ENCODE data around the gene MED6.

Gene MED6, protein sequence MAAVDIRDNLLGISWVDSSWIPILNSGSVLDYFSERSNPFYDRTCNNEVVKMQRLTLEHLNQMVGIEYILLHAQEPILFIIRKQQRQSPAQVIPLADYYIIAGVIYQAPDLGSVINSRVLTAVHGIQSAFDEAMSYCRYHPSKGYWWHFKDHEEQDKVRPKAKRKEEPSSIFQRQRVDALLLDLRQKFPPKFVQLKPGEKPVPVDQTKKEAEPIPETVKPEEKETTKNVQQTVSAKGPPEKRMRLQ

DNA sequence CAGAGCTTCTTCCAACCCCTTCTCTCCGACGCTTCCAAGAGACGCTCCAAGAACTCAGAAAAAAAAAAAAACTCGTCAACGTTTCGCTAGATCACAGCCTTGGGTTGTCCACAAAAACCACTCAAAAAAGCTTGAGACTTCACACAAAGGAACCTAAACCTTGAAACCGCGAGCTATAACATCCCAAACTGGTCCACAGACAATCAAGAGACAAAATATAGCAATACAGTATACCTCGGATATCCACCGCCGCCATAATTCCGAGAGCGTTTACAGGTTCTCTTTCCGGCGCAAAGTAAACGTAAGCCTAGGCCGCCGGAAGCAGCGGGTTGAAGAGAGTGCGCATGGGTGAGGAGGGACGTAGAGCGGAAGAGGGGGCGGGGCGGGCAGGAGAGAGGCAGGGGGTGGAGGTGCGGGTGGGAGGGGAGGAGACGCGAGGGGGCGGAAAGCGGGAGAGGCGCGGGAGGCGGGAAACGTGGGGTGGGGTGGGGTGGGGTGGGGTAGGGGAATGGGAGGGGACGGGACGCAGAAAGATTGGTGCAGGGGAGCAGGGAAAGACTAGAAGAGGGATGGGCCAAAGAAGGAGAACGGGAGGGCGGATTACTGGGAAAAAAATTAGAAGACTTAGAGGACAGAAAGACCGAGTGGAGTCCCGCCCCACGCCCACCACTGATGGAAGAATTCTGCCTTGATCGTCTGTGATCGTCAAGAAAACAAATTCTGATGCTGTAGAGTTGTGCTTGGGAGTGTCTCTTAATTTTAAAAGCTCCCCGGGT lies at the start of gene MED6:
Gene MED6, minus strand, starts transcription at position 274 of the 776 bp plus-strand sequence. Its CDS starts 18 bp downstream, at position 256.
- DNase-seq, result peak; percentile 79 to 90 (median 83)

DNA sequence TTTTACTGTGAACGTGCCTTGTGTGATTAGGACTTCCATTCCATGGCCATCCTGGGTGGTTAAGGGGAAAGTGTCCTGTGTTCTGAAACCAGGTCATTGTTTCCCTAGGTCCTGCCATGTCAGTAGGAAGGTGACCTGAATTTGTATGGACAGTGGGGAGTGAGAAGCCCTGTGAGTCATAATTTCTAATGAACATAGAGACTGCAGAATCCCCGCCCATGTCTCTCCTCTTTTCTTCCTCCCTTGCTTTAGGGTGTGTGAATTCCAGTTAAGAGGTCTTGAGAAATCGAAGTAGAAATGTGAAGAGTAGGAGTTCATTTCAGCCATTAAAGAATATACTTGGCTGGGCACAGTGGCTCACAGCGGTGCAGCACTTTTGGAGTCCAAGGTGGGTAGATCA lies 49.3 kb upstream of the MED6 start:
- no peak for DNase-seq

DNA sequence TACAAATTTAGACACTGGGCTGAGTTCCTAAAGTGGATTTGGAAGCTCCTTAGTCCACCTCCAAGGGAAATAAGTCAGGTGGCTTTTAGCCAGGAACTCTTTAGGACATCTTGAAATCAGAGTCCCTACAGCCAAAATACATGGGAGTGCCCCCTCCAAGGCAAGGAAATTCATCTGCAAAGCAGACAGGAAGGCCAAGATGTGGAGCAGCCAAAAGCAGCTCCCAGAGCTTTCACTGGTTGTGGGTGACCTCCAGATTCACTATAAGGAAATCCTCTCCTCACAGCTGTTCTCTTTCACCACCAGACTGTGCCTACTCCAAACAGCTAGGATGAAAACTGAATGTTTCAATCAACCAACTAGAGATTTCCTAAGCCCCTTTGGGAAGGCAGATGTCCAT lies 47.9 kb upstream of the MED6 start:
- DNase-seq, result no peak

DNA sequence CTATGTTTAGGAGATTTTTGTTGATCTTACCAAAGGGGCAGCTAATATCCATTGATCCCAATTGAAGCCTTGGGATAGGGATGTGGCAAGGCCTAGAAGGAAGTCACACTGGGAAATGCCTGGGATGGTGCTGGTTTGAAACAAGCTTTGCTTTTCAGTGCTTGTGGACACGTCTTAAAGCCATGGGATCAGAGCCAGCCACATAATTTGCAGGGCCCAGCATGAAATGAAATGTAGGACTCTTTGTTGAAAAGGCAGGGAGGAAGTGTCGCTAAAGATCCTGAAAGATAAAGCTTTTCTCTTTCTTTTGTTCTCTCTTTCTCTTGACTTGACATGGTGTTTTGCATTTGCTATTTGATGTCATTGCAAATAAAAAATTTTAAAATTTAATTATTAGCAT lies 46.2 kb upstream of the MED6 start:
- DNase-seq, result no peak

DNA sequence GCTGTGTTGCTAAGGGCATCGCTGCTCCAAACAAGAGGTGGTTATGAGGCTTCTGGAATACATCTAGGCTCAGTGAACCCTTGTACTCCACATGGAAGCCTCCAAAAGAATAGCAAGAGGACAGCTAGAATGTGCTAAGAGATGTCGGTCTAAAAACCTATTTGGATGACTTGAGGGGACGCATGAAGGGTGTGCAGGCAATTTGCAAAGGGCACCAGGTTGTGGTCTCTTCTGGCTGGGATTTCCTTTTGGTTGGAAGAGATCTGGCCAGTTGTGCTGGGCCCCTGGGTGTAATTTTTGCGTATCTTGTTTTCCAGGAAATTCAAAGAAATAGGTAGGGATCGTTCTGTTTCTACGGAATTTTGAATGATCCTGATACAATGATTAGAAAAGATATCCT lies 45.4 kb upstream of the MED6 start:
- DNase-seq, result no peak

DNA sequence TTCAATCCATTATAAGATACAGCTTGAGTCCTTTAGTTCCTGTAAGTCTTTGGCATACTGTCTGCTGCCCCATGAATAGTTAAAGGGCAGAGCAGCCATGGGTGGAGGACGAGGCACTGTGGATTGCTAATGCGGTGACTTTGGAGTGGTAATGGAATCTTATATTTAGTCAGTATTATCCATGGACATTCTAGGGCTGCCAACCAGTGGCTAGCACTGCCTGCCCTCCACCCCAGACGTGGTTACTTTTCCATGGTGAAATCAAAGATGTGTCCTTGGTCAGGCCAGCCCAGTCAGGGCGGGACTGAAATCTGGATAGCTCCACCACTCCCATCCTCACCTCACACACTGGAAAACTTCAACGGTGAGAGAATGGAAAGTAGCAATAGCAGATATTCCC lies 43.5 kb upstream of the MED6 start:
- no peak for DNase-seq

DNA sequence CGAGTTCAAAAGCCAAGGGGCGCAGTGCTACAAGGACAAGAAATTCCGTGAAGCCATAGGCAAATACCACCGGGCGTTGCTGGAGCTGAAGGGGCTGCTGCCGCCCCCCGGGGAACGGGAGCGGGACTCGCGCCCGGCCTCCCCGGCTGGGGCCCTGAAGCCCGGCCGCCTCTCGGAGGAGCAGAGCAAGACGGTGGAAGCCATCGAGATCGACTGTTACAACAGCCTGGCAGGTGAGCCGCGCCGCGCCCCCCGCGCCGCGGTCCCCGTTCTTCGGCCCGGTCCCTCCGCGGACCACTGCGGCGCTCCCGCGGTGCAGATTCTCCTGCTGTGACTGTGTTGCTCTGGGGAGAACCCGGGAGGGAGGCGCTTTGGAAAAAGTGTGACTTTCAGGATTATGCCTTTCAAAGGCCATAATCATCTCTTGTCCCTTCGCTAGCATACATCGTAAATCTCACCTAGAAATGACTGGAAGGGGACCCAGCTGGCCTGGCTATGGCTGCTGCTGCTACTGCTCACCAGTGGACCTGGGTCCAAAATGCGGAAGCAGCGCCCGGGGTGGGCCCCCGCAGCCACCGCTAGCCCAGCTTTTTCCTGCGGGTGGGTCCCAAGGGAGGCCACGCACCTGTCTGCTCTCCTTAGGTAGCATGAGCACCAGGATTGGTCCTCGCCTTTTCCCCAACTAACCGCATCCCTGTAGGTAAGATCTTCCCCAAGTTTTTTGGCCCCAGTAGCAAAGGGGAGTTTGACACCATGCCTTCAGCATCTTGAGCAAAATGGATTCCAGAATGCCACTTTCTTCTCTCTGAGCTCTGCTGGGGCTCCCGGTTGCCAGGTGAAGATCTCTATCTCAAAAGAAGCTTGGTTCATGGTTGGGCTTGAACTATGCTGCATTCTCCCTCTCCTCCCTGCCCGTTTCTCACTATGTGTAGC lies 42.1 kb upstream of the MED6 start:
- DNase-seq, result peak in 1 of 4 experiments; percentile 4

DNA sequence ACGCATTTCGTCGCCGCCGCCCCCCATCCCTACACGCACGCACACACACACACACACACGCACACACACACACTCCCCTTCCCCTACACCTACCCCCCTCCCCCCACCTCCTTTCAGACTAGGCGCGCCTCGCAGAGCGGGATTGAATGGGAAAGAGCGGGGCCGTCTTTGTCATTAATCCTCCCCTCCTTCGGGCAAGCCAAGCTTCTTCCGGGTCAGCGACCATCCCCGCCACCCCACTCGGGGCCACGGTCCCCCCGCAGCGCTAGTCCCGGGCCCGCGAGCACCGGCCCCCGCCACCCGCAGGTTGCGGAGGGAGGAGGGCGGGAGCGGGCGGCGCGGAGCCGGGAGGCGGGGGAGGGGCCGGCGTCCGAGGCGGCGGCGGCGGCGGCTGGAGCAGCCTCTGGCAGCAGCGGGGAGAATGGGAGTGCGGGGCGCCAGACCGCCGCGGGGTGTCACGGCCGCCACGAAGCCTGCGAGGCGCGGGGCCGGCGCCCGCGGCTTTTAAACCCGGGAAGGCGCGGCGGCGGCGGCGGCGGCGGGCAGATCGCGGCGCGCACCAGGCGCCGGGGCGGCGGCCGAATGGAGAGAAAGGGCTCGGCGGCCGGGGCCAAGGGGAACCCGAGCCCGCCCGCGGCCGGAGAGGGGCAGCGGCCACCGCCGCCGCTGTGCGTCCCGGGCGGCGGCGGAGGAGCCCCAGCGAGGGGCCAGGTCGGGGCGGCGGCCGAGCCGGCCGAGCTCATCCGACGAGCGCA lies 41.3 kb upstream of the MED6 start, which contains the start of gene TTC9:
Gene TTC9, plus strand, starts transcription at position 369 of the 755 bp plus-strand sequence. Its CDS starts 214 bp downstream, at position 583.
- DNase-seq, result no peak

DNA sequence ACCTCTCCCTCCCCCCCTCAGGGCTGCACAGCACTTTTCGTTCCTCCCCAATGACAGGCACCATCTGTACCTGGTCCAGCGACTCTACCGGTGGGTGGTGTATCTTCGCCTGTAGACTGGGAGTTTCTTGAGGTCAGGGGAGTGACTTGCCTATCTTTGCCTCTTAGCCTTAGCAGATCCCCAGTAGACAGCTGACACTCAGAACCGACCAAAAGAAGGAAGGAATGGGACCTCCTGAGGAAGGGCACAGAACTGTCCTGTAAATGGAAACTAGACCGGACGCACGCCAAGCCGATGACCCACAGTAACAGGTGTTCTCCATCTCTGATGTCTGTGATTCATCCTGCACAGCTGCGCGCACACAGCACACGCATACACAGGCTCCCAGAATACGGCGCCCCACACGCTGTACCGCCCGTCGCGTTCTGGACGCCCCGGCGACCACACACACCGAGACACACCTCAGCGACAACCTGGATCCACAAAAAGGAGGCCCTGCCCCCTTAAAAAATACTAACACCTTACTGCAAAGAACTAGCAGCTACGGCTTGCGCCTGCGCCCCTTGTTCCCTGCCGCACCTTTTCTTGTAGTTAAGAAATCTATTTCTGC lies 40.6 kb upstream of the MED6 start:
- DNase-seq, result peak in 1 of 4 experiments; percentile 10

DNA sequence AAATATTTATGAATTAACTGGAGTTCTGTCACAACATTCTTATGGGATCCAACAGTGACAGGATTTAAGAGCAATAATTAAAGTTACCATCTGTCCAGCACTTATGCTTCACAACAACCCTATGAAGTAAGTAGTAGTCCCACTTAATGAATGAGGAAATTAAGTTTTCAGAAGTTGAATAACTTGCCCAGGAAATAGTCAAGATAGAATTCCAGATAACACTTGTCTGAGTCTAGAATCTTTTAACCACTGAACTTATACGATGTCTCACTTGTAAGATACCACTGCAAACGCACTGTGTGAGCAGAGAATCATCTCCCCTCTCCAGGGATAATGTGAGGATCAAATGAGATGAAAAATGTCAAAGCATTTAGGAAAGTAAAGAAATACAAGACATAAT lies 38.0 kb upstream of the MED6 start:
- DNase-seq, result no peak

DNA sequence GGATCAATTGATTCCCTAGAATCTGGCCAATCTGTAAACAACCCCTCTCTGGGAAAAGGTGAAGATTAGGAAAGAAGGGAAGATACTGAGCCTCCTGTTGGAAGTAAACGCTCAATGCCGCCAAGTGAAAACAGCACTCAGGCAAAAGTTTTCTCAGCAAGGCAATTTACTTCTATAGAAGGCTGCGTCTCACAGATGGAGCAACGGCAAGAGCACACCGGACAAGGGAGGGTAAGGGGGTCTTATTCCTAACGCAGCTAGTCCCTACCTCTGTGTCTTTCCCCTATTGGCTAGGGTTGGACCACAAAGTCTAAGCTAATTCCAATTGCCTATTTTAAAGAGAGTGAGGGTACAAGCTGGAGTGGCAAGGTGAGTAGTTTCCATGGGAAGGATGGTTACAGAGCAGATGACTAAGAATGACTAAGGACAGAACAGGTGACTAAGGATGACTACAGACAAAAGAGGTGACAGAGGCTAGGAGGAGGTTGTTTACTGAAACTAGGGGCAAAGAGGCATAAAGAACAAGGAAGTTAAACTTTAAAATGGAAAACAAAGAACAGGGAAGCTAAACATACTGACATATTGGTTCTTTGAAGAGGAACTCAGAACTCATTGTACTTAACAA lies 35.6 kb upstream of the MED6 start:
- DNase-seq, result no peak

DNA sequence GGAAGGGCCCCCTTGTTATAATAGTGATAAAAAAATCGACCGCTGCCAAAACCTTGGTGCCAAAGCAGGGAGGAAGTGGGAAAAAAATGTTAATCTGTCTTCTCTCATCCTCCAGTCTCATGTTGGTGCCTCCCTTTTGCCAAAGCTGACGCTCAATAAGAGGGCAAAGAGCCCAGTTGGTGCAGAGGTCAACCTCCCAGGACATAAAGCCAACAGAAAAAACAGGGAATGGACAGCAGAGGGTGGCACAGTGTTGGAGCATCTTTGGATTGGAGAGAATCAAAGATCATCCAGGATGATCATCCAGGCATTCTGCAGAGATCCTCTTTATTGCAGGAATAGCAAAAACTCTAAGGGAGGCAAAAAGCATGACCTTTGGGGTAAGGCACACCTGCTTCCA lies 31.5 kb upstream of the MED6 start:
- no peak for DNase-seq

DNA sequence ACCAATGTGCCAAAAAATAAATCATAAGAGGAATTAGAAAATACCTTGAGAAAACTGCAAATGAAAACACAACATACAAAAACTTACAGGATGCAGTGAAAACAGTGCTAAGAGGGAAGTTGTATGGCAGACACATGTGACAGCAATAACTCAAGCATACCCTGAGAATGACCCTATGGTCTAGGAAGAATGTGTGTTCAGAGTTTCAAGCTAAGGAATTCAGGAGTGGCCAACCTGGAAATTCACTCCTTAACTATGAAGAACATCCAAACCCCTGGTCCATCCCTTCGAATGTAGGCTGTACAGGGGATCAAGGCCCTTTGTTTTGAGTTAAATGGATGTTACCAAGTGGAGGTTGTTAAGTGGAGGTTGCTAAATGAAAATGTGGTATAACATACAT lies 24.5 kb upstream of the MED6 start:
- no peak for DNase-seq

DNA sequence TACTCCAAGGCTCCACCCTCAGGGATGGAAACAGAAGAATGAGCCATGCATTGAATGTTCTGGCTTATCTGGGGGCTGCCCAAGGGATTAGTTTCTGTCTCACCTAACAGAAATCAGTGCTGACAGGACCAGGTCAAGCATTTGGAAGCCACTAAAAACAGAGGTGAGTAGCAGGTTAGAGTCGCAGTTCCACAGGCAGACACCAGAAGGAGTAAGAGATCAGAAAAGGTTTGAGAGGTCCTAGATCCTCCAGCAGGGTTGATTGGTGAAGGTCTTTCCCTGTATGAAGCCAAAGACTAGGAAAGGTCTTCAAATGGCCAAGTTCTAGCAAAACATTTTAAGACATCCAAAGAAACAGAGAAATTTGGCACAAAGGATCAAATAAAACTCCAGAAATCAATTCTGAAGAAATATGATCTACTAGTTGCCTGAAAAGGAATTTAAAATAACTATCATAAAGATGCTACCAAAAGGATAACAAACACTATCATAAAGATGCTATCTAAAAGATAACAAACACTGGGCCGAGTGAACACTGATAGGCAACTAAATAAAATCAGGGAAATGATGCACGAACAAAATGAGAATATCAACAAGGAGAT lies 21.8 kb upstream of the MED6 start:
- peak in 1 of 4 experiments; percentile 16 for DNase-seq

DNA sequence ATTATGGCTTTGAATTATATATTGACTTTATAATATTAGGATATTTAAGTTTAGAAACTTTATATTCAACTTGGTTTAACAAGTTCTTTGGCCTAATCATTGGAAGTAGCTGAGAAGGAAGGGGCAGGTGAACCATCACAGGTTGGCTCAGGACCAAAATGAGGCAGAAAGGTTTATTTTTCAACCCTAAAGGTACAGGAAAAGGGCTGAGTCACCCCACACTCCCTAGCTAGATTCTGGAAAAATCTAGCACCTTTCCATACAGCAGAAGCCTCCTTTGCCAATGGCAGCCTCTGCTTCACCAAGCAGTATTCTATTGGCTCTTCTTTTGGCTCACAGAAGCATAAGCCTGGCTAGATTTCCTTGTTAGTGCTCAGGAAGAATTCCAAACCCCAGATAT lies 19.3 kb upstream of the MED6 start:
- no peak for DNase-seq

DNA sequence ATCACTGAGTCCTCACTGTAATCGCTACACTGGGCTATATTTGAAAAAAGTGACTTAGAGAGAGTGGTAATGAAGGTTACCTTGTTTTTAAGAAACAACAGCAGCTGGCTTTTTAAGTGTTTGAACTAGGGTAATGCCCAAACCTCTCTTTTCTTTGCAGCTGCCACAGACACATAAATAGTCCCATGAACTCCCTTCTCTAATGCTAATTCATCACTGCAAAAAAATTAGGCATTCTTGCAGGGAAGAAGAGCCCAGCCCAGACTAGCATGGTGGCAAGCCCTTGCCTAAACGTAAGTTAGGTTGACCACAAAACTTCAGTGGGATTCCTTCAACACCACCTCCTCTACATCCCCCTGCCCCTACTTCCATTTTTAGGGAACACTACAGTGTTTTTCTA lies 17.9 kb upstream of the MED6 start:
- no peak for DNase-seq

DNA sequence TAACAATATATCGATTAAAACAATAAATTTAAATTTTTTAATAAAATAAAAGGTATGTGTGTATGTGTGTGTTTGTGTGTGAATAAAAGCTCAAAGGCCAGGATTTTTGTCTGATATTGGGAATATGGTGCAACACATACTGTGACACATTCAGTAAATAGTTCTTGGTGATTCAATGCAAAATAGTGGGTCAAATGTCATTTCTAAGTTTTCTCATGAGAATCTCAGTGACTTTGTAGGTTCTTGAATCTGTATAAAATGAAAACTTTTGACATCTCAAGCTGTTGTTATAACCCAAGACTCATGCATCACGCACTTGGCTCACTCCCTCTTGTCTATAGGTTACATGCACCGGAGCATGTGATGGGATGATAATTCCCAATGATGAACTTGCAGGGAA lies 16.2 kb upstream of the MED6 start:
- DNase-seq, result no peak

DNA sequence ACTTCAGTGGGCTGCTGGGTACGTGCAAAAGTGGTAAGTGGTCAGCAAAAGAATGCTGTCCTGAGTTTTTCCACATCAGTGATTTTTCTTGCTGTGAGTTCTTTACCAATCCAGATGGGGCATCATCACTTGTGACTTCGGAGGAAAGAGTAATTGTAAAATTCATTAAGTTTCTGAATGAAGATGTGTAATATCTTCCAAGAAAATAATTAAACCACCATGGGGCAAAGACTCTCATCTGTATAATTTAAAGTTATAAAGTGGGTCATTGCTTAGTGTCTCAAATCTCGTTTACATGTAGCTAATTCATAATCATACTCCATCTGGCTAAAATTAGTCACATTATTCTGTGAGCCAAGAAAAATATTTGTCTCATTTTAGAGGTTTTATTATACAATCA lies 10.8 kb upstream of the MED6 start:
- no peak for DNase-seq

DNA sequence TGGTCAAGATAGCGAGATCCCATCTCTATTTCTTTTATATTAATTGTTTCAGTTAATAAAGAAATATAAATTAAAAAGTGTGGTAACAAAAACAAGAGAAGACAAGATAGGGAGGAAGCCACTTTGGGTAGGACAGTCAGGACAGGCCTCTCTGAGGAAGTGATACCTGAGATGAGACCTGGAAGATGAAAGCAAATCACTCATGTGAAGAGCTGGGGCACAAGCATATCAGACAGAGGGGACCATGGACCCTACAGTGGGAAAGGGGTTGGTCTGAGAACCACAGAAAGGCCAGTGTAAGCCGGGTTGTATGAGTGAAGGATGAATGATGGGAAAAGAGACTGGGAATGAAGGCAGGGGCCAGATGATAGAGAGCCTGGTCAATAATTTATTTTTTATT lies 1.8 kb upstream of the MED6 start:
- no peak for DNase-seq

DNA sequence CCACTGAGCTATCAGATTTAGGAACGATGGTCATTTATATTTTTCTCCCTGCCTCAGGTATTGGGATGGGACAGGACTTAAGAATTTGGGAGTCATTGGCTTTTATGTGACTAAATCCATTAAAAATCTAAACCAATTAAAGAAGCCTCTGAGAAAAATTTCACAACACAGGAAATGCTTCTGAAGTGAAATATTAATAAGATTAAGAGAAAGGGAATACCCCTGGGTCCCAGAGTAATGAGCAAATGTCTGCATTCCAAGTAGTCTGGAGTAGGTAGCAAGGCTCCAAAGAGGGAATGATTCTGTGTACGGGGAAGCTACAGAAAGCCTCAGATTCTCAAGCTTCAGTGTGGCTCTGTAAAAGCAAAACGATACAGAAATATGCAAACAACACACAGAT lies 707 bp upstream of the MED6 start:
- no peak for DNase-seq

DNA sequence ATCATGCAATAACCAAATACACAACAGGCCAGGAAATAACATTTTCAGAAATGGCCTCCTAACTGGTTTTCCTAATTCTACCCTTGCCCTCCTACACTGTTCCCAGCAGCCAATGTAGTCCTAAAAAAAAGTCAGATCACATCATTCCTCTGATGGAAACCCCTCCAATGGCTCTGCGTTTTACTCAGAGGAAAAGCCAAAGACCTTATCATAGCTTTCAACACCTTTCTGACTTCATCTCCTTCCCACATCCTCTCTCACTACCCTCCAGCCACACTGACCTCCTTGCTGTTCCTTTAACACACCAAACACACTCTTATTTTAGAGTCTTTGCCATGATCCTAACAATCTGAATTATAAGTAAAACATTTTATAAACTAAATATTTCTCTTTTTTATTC lies 1.1 kb downstream of the MED6 start:
- DNase-seq, result no peak
